A673 (cell line): ENCODE data around the gene HMGN2. TPM values are rescaled to one million over a fixed set of nuclear protein-coding genes. Genes with fewer than 3 reads are reported as not detected.
A peak's percentile ranks its signal among the peaks of the same experiment; 100 is the strongest.

Source experiments
- Bru-seq: library from RNA; stranded (reverse); fragments of 400-500 nt; gene quantifications from one replicate; lab custom pipeline; 2021; lab: Mats Ljungman, UMichigan
- BruChase-seq, 2 experiments: library from RNA; stranded (reverse); fragments of 400-500 nt; gene quantifications; one replicate each; lab custom pipeline; 2021; lab: Mats Ljungman, UMichigan
- BruUV-seq: library from RNA; stranded (reverse); fragments of 400-500 nt; replicated peaks from 2 replicates; lab custom pipeline; 2021; lab: Mats Ljungman, UMichigan
- CTCF ChIA-PET: fragments of 300-600 bp; sonication (Branson Sonifier 250); formaldehyde crosslinking; loops from one replicate; lab custom pipeline; 2022; ENCODE audit warnings: antibody characterized with exemption; lab: Charles Lee
- POLR2A ChIA-PET: fragments of 300-600 bp; sonication (Branson Sonifier 250); formaldehyde crosslinking; loops from one replicate; lab custom pipeline; 2022; ENCODE audit warnings: antibody characterized with exemption; ENCODE audit not compliant: low non-redundant PET; lab: Charles Lee
- DNase-seq: peaks from one replicate; pipeline ENCODE4 v3.0.0-alpha.2; 2015; ENCODE audit warnings: low spot score
- H3K27ac ChIP-seq: fragments of 200-600 bp; sonication (generic); 2 replicates; pipeline ENCODE4 v1.5.1; 2016; ENCODE audit warnings: mixed run types, low read depth, mild to moderate bottlenecking, mixed read lengths, antibody characterized with exemption, low read length; ENCODE audit not compliant: poor library complexity, severe bottlenecking
- H3K27me3 ChIP-seq: fragments of 200-600 bp; sonication (generic); replicated peaks from 2 replicates; pipeline ENCODE4 v1.6.1; 2017; ENCODE audit warnings: mixed run types, low read depth, mild to moderate bottlenecking, mixed read lengths, antibody characterized with exemption, low read length; ENCODE audit not compliant: insufficient read depth, poor library complexity
- H3K36me3 ChIP-seq: fragments of 200-600 bp; sonication (generic); 2 replicates; pipeline ENCODE4 v1.6.1; 2016; ENCODE audit warnings: mixed run types, mild to moderate bottlenecking, mixed read lengths, antibody characterized with exemption, low read length; ENCODE audit not compliant: insufficient read depth, poor library complexity, severe bottlenecking
- H3K4me1 ChIP-seq: fragments of 200-600 bp; sonication (generic); 2 replicates; pipeline ENCODE4 v1.6.1; 2017; ENCODE audit warnings: mixed run types, mild to moderate bottlenecking, mixed read lengths, antibody characterized with exemption, low read length; ENCODE audit not compliant: insufficient read depth, poor library complexity, severe bottlenecking
- H3K4me3 ChIP-seq: fragments of 200-600 bp; sonication (generic); 2 replicates; pipeline ENCODE4 v1.5.1; 2016; ENCODE audit warnings: low read depth, mixed run types, mild to moderate bottlenecking, mixed read lengths, low read length; ENCODE audit not compliant: poor library complexity, severe bottlenecking
- H3K9me3 ChIP-seq: fragments of 200-600 bp; sonication (generic); 2 replicates; pipeline ENCODE4 v1.6.1; 2016; ENCODE audit warnings: mixed run types, low read depth, mild to moderate bottlenecking, mixed read lengths, antibody characterized with exemption, low read length; ENCODE audit not compliant: poor library complexity, severe bottlenecking
- CTCF ChIP-seq: fragments of 300-800, 200-600 bp; sonication (generic); conservative IDR thresholded peaks from 2 replicates; pipeline ENCODE4 v1.5.1; 2017; ENCODE audit warnings: low read depth, mild to moderate bottlenecking, antibody characterized with exemption, low read length, moderate library complexity, mixed read lengths
- EZH2 ChIP-seq: fragments of 200-600 bp; sonication (generic); IDR thresholded peaks from 2 replicates; pipeline ENCODE4 v1.6.1; 2017; ENCODE audit warnings: borderline replicate concordance, low read depth, mild to moderate bottlenecking, mixed read lengths, antibody characterized with exemption, low read length; ENCODE audit not compliant: poor library complexity, severe bottlenecking
- intact Hi-C: fragments of 100-400 bp; cut with micrococcal nuclease; formaldehyde crosslinking; loops from one replicate; pipeline ENCODE4 v1.10.0; 2022; ENCODE audit not compliant: unreplicated experiment
- long read RNA-seq: library from polyadenylated mRNA; stranded (forward); transcript quantifications from one replicate; pipeline ENCODE4 v2.0.0, GENCODE V29; 2022
- total RNA-seq: library from RNA; stranded (reverse); gene quantifications from 2 replicates; pipeline ENCODE4 v1.2.3, GENCODE V29; 2021

The HMGN2 gene
- total RNA-seq = 1,074 and 1,080 TPM in 2 replicates
- percentile 100 among the genes with signal in this experiment for Bru-seq, nascent RNA
- percentile 100 among the genes with signal in this experiment for BruChase-seq, experiment 1, labeled RNA remaining after a 2-hour chase
- BruChase-seq, experiment 2, labeled RNA remaining after a 6-hour chase = percentile 100 among the genes with signal in this experiment
- long read RNA-seq, transcript HMGN2-202 (5 exons, 1,045 nt) = minor isoform, 21 of 4,974 reads
- long read RNA-seq, transcript HMGN2-208 (4 exons, 1,030 nt) = minor isoform, 36 of 4,974 reads
- long read RNA-seq, transcript HMGN2-201 (6 exons, 1,191 nt) = major isoform, 4,722 of 4,974 reads
- long read RNA-seq, transcript HMGN2-206 (6 exons, 932 nt) = minor isoform, 22 of 4,974 reads
- long read RNA-seq, partial matches to known transcripts = 24 of 4,974 reads
- long read RNA-seq, other reads (novel, unspliced or antisense) = 114 of 4,974 reads

- H3K36me3 ChIP-seq = peaks cover 47% of the 10 kb centered on the region
- intact Hi-C loops = no loop called here
- ChIA-PET POLR2A (interaction anchor here (0.6 kb wide), 1 partner anchor 1086 kb away, joined by 3 read pairs; no protein-coding TSS in a partner anchor), CTCF (no interaction called here)
- H3K9me3 ChIP-seq = no peaks in the 10 kb centered on the region
- peaks cover 45% of the 10 kb centered on the region for H3K4me1 ChIP-seq
- BruUV-seq = no TSS peak
- TF ChIP-seq EZH2 (no peak), CTCF (no peak)
- peak; percentile 97 for DNase-seq
- peak within 1 kb of the TSS; percentile 74 for H3K4me3 ChIP-seq
- H3K27me3 ChIP-seq = no peaks in the 10 kb centered on the region
- H3K27ac ChIP-seq = peak within 1 kb of the TSS; percentile 100
Measured at GRCh38 chr1:26472320-26472900, at the start of gene HMGN2. Gene HMGN2, plus strand, starts transcription at chr1:26472440. Its CDS starts 173 bp downstream, at chr1:26472613.

GRCh38 chr1:26429721-26430120 lies 42.5 kb upstream of the HMGN2 start:
- no peak for DNase-seq
- H3K27me3 ChIP-seq = no peaks in the 10 kb centered on the region
- intact Hi-C loops = no loop called here
- POLR2A ChIA-PET = no interaction called here
- TF ChIP-seq CTCF (no peak), EZH2 (no peak)
- no peaks in the 10 kb centered on the region for H3K9me3 ChIP-seq
- H3K4me3 ChIP-seq = no peak overlapping the region
- H3K4me1 ChIP-seq = peaks cover 12% of the 10 kb centered on the region
- no TSS peak for BruUV-seq
- peaks cover 10% of the 10 kb centered on the region for H3K36me3 ChIP-seq
- H3K27ac ChIP-seq = no peak overlapping the region
- CTCF ChIA-PET = interaction anchor here (1.3 kb wide), 1 partner anchor 13 kb away, joined by 4 read pairs; no protein-coding TSS in a partner anchor

- TF ChIP-seq EZH2 = no peak
- no peak for TF ChIP-seq CTCF
- intact Hi-C loops = no loop called here
- Histone ChIP-seq H3K27me3 (no peaks in the 10 kb centered on the region), H3K4me3 (peak within 1 kb of the TSS; percentile 86), H3K9me3 (no peaks in the 10 kb centered on the region), H3K4me1 (peaks cover 12% of the 10 kb centered on the region), H3K36me3 (peaks cover 19% of the 10 kb centered on the region), H3K27ac (peak within 1 kb of the TSS; percentile 85)
- ChIA-PET CTCF (interaction anchor here (1.1 kb wide), 1 partner anchor 15 kb away, joined by 4 read pairs; no protein-coding TSS in a partner anchor), POLR2A (no interaction called here)
- peak; percentile 99 for DNase-seq
- BruUV-seq = no TSS peak
Measured at GRCh38 chr1:26431979-26432695, 40.1 kb upstream of the HMGN2 start, which contains the start of gene DHDDS. Gene DHDDS, plus strand, starts transcription at chr1:26432321. Its CDS starts 625 bp downstream, at chr1:26432946.
